Prostate gland (tissue), 2 donors: ENCODE measurements around the gene TEKT3.

Experiments
- POLR2A ChIP-seq: fragments of 450-650 bp; IDR thresholded peaks from one replicate; pipeline ENCODE4 v1.6.1; 2016; ENCODE audit warnings: antibody characterized with exemption, mild to moderate bottlenecking
- POLR2AphosphoS5 ChIP-seq: sonication (generic); formaldehyde crosslinking; IDR thresholded peaks from one replicate; pipeline ENCODE4 v1.6.1; 2017; ENCODE audit warnings: antibody characterized with exemption
- TF ChIP-seq, protein P1 (sequence below), 4 experiments: fragments of 200-600 bp in 2 of 4; fragments of 450-650 bp in 2 of 4; sonication (generic) in 2 of 4; IDR thresholded peaks; 1 replicate in 3 of 4; 2 replicates in 1 of 4; pipeline ENCODE4 v1.5.1; 2016 to 2019; ENCODE audit warnings: antibody characterized with exemption in 4 of 4, mild to moderate bottlenecking in 2 of 4, moderate library complexity in 2 of 4

DNA sequence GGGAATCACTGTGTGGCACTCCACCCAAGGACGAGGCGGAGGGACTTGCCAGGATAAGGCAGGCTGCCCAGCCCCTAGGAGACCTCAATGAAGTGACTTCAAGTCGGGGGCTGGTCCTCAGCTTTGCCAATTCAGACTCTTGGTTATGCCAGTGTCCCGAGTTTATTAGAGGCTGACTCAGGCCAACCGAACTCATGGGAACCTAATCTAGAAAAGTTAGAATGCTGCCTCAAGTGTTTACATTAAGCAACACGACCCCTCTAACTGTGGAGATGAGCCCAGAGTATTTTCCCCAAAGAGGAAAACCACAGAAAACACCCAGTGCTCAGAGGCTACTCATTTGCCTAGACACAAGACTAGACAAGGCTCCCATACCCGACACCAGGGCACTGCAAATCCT is 1.1 kb upstream of the TEKT3 start:
- TF ChIP-seq, protein P1, sequence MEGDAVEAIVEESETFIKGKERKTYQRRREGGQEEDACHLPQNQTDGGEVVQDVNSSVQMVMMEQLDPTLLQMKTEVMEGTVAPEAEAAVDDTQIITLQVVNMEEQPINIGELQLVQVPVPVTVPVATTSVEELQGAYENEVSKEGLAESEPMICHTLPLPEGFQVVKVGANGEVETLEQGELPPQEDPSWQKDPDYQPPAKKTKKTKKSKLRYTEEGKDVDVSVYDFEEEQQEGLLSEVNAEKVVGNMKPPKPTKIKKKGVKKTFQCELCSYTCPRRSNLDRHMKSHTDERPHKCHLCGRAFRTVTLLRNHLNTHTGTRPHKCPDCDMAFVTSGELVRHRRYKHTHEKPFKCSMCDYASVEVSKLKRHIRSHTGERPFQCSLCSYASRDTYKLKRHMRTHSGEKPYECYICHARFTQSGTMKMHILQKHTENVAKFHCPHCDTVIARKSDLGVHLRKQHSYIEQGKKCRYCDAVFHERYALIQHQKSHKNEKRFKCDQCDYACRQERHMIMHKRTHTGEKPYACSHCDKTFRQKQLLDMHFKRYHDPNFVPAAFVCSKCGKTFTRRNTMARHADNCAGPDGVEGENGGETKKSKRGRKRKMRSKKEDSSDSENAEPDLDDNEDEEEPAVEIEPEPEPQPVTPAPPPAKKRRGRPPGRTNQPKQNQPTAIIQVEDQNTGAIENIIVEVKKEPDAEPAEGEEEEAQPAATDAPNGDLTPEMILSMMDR (IDR thresholded peaks at IDR 0.05), result no peak
- TF ChIP-seq POLR2A (no peak), POLR2AphosphoS5 (no peak)
